Loucy (cell line): ENCODE measurements around the gene DHRS7B.

ENCODE experiments used
- H2AFZ ChIP-seq: fragments of 200-600 bp; sonication (generic); 2 replicates; pipeline ENCODE4 v1.6.0; 2016; ENCODE audit warnings: antibody characterized with exemption, mild to moderate bottlenecking, low read length, moderate library complexity
- H3F3A ChIP-seq: fragments of 200-600 bp; 2 replicates; pipeline ENCODE4 v1.6.0; 2016; ENCODE audit warnings: antibody characterized with exemption, low read depth, mild to moderate bottlenecking
- H3K27me3 ChIP-seq: fragments of 200-600 bp; sonication (generic); 2 replicates; pipeline ENCODE4 v1.6.1; 2014; ENCODE audit warnings: low read length, mild to moderate bottlenecking; ENCODE audit not compliant: insufficient read depth, poor library complexity, severe bottlenecking
- H3K36me3 ChIP-seq: fragments of 200-600 bp; sonication (generic); 2 replicates; pipeline ENCODE4 v1.6.1; 2016; ENCODE audit warnings: low read length; ENCODE audit not compliant: insufficient read depth
- H3K4me1 ChIP-seq: fragments of 200-600 bp; sonication (generic); 2 replicates; pipeline ENCODE4 v1.5.1; 2014; ENCODE audit warnings: low read length, mild to moderate bottlenecking; ENCODE audit not compliant: insufficient read depth, poor library complexity, severe bottlenecking
- H3K4me2 ChIP-seq: fragments of 200-600 bp; sonication (generic); 2 replicates; pipeline ENCODE4 v1.6.0; 2014; ENCODE audit warnings: antibody characterized with exemption, low read length, low read depth, mild to moderate bottlenecking; ENCODE audit not compliant: poor library complexity, severe bottlenecking
- H3K4me3 ChIP-seq: fragments of 200-600 bp; sonication (generic); 2 replicates; pipeline ENCODE4 v1.5.1; 2014; ENCODE audit warnings: low read length, mild to moderate bottlenecking, mixed read lengths; ENCODE audit not compliant: poor library complexity, severe bottlenecking
- H3K79me2 ChIP-seq: fragments of 200-600 bp; sonication (generic); 2 replicates; pipeline ENCODE4 v1.6.1; 2014; ENCODE audit warnings: low read length; ENCODE audit not compliant: insufficient read depth
- H3K9ac ChIP-seq: fragments of 200-600 bp; sonication (generic); 2 replicates; pipeline ENCODE4 v1.6.0; 2014; ENCODE audit warnings: mild to moderate bottlenecking, low read depth, low read length, moderate library complexity; ENCODE audit not compliant: poor library complexity, severe bottlenecking
- H3K9me2 ChIP-seq: fragments of 200-600 bp; sonication (generic); replicated peaks from 2 replicates; pipeline ENCODE4 v1.6.1; 2016; ENCODE audit warnings: low read depth, low read length, mixed read lengths
- H3K9me3 ChIP-seq: fragments of 200-600 bp; sonication (generic); 2 replicates; pipeline ENCODE4 v1.6.1; 2014; ENCODE audit warnings: mild to moderate bottlenecking, antibody characterized with exemption, low read length, low read depth; ENCODE audit not compliant: insufficient read depth
- H4K20me1 ChIP-seq: fragments of 200-600 bp; sonication (generic); 2 replicates; pipeline ENCODE4 v1.6.0; 2014; ENCODE audit warnings: antibody characterized with exemption, low read length, mild to moderate bottlenecking; ENCODE audit not compliant: insufficient read depth, poor library complexity, severe bottlenecking
- EZH2phosphoT487 ChIP-seq: fragments of 200-600 bp; IDR thresholded peaks from 2 replicates; pipeline ENCODE4 v1.6.1; 2018; ENCODE audit warnings: antibody characterized with exemption, mild to moderate bottlenecking, moderate library complexity, borderline replicate concordance
- TF ChIP-seq, protein P1 (sequence below): fragments of 200-600 bp; sonication (generic); conservative IDR thresholded peaks from 2 replicates; pipeline ENCODE4 v1.5.1; 2014; ENCODE audit warnings: mild to moderate bottlenecking, antibody characterized with exemption, low read length

Gene DHRS7B

DNA sequence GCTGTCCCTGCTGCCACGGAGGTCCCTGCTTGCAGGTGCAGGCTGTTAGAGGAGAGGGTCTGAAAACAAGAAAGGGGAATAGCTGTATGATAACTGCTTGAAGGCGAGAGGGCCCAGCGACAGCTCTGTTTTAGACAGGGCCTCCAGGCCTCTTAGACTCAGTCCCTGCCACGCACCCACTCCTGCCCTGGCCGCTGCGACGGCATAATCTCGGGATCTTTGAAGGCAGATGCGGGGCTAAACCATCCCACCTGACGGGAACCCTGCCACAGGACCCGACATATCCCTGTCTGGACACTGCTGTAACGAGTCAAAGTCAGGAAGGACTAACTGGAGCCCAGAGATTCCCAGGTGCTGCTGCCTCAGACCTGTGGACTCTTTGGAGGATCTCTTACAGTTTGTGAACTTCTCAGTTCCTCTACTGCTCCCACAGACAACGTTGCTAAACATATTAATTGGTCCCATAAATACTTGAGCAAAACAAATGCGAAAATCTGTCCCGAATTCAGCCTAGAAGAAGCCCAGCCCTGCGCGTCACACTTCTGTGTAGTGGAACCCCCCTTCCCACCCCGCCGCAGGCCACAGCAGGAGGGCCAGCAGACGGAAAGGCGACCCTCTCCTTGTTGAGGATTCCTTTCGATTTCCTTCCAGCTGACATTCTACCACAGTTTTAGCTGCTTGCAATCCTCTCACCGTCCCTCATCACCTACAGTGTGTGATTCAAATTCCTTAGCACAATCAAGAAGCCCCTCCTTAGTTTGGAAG is 88.2 kb downstream of the DHRS7B start:
- Histone ChIP-seq H3K9me2 (no peaks in the 10 kb centered on the region), H3K9me3 (no peaks in the 10 kb centered on the region), H3K79me2 (peaks cover 48% of the 10 kb centered on the region), H3K4me3 (peak overlapping the region; percentile 93), H3K36me3 (peaks cover 1% of the 10 kb centered on the region; the same call in 1 of the 2 replicates), H3K4me2 (peak overlapping the region; percentile 79), H3F3A (no peaks in the 10 kb centered on the region), H3K4me1 (peaks cover 43% of the 10 kb centered on the region), H3K27me3 (no peaks in the 10 kb centered on the region), H4K20me1 (peaks cover 39% of the 10 kb centered on the region), H3K9ac (peak overlapping the region; percentile 96), H2AFZ (peak overlapping the region; percentile 80)
- TF ChIP-seq, protein P1, sequence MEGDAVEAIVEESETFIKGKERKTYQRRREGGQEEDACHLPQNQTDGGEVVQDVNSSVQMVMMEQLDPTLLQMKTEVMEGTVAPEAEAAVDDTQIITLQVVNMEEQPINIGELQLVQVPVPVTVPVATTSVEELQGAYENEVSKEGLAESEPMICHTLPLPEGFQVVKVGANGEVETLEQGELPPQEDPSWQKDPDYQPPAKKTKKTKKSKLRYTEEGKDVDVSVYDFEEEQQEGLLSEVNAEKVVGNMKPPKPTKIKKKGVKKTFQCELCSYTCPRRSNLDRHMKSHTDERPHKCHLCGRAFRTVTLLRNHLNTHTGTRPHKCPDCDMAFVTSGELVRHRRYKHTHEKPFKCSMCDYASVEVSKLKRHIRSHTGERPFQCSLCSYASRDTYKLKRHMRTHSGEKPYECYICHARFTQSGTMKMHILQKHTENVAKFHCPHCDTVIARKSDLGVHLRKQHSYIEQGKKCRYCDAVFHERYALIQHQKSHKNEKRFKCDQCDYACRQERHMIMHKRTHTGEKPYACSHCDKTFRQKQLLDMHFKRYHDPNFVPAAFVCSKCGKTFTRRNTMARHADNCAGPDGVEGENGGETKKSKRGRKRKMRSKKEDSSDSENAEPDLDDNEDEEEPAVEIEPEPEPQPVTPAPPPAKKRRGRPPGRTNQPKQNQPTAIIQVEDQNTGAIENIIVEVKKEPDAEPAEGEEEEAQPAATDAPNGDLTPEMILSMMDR = no peak

DNA sequence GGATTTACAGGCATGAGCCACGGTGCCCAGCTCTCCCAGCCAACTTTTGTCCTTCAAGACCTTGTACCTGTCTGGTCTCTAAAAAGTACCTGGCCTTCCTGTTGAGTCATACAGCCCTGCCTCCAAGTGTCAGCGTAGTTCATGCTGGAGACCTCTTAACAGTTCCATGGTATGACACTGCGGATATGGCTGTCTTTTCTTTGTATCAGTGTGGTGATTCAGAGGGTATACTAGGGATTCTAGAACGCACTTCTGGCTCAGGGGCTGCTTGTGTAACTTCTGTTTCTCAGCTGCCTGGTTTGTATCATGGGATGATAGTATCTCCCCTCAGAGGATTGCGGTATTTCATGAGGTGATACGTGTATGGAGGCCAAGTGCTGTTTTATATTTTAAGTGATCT is 89.2 kb downstream of the DHRS7B start:
- no peaks in the 10 kb centered on the region for H3K9me2 ChIP-seq
- no peaks in the 10 kb centered on the region for H3K27me3 ChIP-seq
- no peaks in the 10 kb centered on the region for H3F3A ChIP-seq
- H3K9ac ChIP-seq = no peak overlapping the region
- H3K4me1 ChIP-seq = peaks cover 36% of the 10 kb centered on the region
- no peaks in the 10 kb centered on the region for H3K9me3 ChIP-seq
- no peak overlapping the region for H3K4me3 ChIP-seq
- H3K36me3 ChIP-seq = no peaks in the 10 kb centered on the region
- H4K20me1 ChIP-seq = peaks cover 29% of the 10 kb centered on the region
- peaks cover 38% of the 10 kb centered on the region for H3K79me2 ChIP-seq
- H2AFZ ChIP-seq = no peak overlapping the region
- H3K4me2 ChIP-seq = peak overlapping the region; percentile 79
- TF ChIP-seq, protein P1 = no peak
- TF ChIP-seq EZH2phosphoT487 = no peak

DNA sequence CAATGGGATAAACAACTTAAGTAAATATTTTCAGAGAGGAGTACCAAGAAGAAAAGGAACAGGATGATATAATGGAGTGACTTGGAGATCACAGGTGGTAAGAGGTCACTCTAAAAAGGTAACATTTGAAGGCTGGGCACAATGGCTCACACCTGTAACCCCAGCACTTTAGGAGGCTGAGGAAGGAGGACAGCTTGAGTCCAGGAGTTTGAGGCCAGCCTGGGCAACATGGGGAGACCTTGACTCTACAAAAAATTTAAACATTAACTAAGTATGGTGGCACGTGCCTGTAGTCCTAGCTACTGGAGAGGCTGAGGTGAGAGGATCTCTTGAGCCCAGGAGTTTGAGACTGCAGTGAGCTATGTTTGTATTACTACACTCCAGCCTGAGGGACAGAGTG is 90.6 kb downstream of the DHRS7B start:
- Histone ChIP-seq H3K9ac (no peak overlapping the region), H3K4me3 (no peak overlapping the region), H3F3A (no peaks in the 10 kb centered on the region), H3K79me2 (peaks cover 24% of the 10 kb centered on the region), H3K9me2 (no peaks in the 10 kb centered on the region), H3K4me2 (no peak overlapping the region), H3K36me3 (no peaks in the 10 kb centered on the region), H3K27me3 (no peaks in the 10 kb centered on the region), H2AFZ (no peak overlapping the region), H3K4me1 (peaks cover 22% of the 10 kb centered on the region), H4K20me1 (peaks cover 15% of the 10 kb centered on the region), H3K9me3 (no peaks in the 10 kb centered on the region)
- TF ChIP-seq EZH2phosphoT487 = no peak
- TF ChIP-seq, protein P1 = no peak
